ENCODE data around the gene JADE1.

DNA sequence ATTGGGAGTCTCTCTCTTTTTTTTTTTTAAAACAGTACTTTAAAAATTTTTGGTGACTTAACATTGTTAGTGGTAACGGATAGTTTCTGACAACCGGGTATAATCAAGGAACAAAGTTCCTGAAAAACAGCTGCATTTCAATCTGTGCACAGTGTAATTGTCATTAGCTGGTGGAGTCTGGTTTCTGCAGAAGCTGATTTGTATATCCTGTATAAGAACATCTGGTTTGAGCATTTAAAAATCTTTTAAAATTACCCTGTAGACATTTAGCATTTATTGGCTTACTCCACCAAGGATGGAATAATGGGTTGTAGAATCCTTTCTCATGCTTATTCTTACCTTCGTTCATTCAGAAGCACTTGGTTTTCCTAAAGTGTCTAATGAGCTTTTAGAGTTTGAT lies 11.2 kb downstream of the JADE1 start:
- TF ChIP-seq, protein P1, sequence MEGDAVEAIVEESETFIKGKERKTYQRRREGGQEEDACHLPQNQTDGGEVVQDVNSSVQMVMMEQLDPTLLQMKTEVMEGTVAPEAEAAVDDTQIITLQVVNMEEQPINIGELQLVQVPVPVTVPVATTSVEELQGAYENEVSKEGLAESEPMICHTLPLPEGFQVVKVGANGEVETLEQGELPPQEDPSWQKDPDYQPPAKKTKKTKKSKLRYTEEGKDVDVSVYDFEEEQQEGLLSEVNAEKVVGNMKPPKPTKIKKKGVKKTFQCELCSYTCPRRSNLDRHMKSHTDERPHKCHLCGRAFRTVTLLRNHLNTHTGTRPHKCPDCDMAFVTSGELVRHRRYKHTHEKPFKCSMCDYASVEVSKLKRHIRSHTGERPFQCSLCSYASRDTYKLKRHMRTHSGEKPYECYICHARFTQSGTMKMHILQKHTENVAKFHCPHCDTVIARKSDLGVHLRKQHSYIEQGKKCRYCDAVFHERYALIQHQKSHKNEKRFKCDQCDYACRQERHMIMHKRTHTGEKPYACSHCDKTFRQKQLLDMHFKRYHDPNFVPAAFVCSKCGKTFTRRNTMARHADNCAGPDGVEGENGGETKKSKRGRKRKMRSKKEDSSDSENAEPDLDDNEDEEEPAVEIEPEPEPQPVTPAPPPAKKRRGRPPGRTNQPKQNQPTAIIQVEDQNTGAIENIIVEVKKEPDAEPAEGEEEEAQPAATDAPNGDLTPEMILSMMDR (IDR thresholded peaks at IDR 0.05; ENCODE audit: insufficient read depth, low read length, poor library complexity, severe bottlenecking) = no peak
- TF ChIP-seq EZH2phosphoT487 (conservative IDR thresholded peaks at IDR 0.05; ENCODE audit: low read length) = no peak
